ENCODE measurements around the gene RXRA.

GRCh38 chr9:134291452-134291881, 34.8 kb upstream of the RXRA start:
- TF ChIP-seq YY1 (IDR thresholded peaks at IDR 0.05; ENCODE audit: insufficient read depth, insufficient read length) (no peak), ZNF274 (IDR thresholded peaks at IDR 0.05; ENCODE audit: low read depth, low read length) (no peak), SUZ12 (IDR thresholded peaks at IDR 0.05; ENCODE audit: extremely low read depth, insufficient read depth, insufficient read length) (no peak)
